NCI-H446 treated with DMSO at 0.1 percent for 48 hours (cell line): ENCODE results near the gene TASOR2.

ENCODE experiments used
- DNase-seq: peaks from one replicate; lab custom pipeline; 2025; lab: John Stamatoyannopoulos, UW

The TASOR2 gene, protein sequence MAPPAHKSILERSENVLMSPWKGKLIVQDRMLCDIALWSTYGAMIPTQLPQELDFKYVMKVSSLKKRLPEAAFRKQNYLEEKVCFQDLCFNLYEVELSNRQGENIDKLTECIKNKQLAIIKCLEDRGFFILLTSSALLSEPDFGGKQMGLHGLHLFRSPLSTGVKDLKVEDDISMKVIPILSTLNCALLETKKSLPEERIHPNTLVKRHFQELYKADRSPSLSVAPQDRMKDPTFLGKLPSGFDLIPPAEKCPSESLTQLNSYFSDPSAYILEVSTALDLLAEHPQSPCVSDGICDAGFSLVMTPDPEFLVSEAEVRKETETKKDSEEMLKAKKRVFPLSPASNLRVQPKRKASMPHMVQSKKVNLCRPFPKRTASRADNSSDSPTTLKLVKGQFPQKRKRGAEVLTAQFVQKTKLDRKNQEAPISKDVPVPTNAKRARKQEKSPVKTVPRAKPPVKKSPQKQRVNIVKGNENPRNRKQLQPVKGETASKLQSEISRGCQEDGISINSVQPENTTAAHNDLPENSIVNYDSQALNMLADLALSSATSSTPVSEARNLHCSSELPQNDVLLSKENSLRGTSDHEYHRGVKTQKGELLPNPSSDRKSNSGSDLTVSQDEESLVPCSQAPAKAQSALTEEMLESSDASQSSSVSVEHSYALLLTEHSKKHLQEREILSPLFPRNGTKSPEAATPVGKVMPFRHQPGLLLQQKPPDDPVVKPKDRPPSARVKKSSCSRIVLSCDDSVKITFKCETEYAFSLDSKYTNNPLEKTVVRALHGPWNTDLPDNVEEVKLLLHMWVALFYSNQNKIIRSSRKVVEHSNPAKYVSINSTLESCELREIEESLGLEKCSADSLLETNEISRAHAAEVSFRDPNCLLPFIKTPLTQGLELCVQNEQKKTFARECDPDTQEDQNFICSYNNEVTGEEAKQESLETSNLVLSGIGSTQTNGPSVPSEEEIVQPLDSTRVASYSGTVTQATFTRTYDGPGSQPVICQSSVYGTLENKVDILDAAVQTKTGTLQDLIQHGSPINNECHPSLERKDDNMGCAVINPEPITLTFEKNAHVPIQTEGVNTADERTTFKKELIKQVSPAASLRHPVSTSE (N-terminal part only)

DNA sequence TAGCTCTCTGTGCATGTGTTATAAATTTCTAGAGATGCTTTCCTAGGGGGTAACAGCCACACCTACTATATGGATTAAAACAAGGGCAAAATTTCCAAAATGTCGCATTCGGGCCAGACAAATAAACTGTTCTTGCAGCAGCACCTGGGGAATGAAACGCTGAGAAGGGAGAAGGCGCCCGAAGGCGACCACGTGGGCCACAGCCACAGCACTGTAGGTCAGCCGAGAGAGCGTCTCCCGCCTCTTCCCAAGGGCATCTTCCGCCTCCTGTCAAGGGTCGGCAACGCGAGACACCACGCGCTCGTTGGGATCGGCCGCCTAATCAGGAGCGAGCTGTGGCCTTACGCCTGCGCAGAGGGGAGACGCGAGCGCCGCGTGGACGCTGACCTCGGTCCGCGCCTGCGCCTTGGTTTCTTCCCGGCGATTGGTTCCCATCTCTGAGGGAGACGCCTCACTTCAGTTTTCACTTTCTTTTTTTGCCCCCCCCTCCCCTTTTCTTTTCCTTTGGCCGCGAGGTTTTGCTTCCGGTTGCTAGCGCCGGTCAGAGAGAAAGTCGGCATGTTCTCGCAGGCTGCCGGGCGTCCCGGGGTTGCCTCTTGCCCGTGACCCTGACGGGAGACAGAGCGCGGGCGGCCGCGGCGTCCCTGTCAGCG is at the start of gene TASOR2:
TSS of gene TASOR2 (plus strand) at position 521 of the 653 bp plus-strand sequence. CDS start 35,805 bp downstream, outside the sequence.
- DNase-seq = peak; percentile 95

DNA sequence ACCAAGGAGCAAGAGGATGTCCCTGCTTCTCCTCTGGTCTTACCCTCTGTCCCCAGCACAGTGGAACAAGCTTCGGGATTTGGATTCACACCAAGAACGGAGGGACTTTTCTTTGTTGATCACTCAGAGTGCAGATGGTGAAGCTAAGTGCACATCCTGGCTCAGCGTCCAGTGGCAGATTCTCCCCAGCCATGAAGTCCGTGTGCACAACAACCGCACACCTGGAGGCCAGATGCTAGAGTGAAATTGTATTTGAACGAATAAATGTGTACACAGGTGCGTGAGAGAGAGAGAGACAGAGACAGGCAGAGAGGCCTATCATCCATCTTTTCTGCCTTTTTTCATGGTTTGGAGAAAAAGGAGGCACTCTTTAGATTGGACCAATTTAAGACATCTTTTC is 49.7 kb upstream of the TASOR2 start:
- no peak for DNase-seq

DNA sequence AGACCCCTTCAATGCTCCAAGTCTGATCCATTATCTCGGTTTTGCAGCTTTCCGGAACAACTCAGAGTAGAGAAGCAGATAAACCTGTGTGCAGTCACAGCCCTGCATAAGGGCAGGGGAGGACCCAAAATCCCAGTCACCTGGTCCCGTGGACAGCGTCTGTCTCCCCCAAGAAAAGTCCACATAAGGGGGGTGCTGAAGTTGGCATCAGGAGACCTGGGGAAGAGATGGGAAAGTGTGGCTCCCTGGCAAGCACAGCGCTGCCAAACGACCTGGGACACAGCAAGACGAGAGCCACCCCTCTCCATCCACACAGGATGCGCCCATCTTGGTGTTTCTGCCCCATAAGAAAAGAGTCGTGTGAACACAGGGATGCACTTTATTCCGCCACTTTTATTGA is 46.1 kb upstream of the TASOR2 start:
- no peak for DNase-seq

DNA sequence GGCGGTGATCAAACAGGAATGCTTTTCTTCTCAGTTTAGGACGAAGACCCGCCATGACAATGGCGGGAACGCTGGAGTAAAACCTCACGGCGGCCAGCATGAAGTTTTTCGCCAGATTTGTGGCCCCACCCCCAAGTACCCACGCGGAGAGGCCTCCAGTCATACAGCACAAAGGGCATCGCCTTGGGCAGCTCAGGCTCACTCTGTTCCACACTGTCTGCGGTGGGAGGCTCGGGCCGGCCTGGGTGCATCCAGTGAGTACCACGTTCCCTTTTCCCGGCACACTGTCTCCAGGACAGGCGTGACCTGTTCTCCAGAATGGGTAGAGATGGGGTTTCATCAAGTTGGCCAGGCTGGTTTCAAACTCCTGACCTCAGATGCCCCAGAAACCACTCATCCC is 45.6 kb upstream of the TASOR2 start:
- no peak for DNase-seq

DNA sequence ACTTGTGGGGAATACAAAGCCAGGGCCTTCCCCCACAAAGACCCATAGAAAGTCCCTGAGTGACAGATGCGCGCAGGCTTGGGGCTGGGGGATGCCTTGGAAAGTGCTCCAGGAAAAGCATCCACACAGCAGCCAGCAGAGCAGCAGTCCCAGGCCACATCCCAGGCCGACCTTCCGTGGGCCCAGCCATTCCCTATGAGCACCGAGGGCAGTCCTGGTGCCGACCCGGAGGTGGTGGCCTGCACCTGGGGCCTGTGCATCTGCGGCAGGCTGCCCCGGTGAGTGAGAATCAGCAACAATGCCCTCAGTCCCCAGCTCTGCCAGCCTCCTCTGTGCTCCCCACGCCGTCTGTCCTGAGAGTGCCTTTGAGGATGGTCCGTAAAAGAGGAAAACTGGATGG is 44.6 kb upstream of the TASOR2 start:
- no peak for DNase-seq

DNA sequence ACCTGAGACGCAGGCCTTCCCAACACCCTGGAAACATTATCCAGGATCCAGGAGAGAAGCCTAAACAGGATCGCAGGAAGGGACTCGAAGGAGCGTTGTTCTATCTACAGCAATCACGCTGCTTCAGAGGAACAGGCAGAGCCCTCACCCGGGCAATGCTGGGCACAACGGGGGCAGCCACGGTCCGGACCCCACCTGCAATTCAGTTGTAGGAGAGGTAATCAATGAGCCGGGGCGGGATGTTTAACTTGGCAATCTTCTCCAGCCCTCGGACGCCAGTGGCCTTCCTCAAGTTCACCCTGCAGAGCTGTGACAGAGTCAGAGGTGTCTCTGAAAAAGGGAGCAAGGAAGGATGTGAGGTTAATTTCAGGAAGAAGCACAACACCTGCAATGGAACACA is 44.1 kb upstream of the TASOR2 start:
- no peak for DNase-seq

DNA sequence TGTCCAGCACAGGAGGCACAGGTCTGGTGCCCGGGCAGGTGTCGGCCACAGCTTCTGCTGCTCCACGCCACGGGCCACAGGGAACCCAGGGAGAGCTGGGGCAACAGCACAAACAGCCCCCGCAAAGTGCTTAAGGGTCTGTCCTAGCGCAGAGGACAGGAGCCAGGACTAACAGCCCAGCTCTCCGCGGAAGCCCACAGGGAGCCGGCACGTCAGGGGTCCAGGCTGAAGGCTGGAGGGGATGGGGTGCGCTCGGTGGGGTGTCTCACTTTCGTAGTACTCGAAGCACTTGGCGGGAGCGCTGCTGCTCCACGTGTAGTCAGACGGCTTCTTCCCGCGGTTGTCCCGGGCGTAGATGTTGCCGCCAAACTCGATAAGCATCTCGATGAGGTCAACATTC is 43.1 kb upstream of the TASOR2 start:
- no peak for DNase-seq

DNA sequence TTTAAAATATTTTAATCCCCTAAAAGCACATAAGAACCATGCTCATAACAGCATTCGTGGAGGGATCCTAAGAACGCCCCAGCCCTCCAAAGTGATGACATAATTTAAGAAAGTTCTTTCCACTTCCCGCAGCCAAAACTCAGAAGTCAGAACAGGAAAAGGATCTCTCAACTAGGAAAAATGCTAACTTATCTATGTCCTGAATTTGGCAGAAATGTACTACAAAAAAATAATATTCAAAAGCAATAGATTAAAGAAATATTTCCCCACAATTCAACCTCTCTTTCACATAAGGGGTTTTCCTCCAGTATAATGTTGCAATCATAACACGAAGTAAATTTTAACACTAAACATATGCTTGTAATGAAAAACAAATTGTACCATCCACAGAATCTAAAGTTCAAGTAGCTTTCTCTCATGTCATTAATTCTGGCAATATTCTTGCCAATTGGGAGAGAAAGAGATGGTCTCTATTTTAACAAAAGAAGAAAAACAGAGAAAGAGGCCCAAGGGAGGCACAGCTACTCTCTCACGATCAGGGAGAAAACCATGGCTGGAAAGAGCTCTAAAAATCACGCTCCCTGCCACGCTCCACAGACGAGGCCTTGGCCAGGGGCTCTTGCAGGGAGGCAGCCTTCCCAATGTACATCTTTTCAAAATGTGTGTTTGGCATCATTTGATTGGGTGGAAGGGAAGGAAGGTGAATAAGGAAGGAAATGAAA is 41.1 kb upstream of the TASOR2 start:
- no peak for DNase-seq

DNA sequence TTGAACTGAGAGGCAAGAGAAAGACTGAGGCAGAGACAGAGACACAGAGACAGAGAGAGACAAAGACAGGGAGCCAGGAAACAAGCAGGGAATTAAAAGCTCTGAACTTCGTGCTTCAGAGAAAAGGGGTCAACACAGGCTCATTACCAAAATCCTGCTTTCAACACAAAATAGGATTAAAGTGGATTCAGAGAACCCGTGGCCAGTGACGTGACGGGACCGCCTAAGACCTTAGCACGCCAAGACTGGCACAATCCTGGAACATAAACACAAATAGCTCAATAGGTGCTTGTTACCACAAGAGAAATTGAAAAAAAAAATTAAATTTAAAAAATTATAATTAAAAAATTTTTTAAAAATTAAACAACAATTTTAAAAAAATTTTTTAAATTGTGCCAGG is 39.7 kb upstream of the TASOR2 start:
- no peak for DNase-seq

DNA sequence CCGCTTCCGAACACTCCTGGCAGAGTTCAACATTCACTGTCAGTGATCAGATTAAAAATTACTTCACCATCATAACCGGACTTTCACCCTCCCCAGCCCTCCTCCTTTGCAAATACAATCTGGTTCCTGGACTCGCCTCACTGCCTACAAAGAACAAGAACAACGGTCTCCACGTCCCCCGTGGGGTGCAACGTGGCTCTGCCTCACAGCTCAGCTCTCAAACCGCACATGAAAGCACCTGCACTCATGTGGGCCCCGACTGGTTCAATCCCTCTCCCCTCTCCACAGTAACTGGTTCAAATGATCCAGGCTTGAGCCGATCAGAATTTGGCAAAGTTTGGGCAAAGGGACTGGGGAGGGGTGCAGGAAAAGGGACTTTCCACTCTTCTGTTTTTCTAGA is 39.3 kb upstream of the TASOR2 start:
- no peak for DNase-seq

DNA sequence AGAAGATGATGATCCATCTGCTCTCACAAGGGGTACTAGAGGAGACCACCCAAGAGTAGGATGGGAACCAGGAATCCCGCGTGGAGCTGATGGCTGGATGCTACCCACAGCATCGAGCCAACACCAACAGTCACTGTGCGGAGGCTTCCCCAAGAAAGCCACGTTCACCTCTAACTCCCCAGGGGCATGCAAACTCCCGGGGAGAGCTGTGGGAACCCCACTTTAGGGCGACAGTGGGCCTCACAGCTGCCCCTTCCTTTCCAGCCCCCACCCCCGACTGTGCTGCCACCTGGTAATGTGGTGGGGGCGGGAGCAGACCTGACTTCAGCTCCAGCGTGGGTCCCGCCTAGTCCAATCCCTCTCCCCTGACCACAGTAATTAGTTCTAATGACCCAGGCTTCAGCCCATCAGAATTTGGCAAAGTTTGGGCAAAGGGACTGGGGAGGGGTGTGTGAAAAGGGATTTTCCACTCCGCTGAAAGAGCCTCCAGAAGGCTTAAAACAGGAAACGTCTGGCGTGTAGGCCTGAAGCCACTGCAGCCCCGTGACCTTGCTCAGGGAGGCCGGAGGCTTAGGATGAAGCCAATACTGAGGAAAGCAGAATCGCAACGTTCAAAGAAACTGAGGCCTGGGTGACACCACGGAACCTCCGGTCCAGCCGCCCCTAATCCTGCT is 38.6 kb upstream of the TASOR2 start:
- no peak for DNase-seq

DNA sequence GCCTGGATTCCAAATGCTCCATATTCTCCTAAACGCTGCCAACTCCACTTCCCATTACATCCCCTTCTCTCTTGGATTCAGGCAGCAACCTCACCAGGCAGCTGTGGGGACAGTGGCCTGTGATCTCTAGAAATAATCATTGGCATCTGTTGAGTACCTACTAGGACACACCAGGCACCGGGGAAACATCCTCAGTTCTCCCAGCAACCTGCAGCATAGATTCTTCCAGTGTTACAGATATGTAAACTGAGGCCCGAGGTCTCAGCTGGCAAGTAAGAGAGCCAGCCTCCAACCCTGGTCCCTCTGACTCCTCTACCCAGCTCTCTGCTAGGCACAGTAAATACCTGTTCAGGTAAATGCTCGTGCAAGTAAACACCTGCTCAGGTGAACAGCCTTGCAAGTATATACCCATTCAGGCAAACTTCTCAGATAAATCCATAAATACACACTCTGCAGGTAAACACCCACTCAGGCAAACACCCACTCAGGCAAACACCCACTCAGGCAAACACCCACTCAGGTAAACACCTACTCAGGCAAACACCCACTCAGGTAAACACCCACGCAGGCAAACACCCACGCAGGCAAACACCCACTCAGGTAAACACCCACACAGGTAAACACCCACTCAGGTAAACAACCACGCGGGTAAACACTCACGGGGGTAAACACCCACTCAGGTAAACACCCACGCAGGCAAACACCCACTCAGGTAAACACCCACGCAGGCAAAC is 37.0 kb upstream of the TASOR2 start:
- DNase-seq = no peak

DNA sequence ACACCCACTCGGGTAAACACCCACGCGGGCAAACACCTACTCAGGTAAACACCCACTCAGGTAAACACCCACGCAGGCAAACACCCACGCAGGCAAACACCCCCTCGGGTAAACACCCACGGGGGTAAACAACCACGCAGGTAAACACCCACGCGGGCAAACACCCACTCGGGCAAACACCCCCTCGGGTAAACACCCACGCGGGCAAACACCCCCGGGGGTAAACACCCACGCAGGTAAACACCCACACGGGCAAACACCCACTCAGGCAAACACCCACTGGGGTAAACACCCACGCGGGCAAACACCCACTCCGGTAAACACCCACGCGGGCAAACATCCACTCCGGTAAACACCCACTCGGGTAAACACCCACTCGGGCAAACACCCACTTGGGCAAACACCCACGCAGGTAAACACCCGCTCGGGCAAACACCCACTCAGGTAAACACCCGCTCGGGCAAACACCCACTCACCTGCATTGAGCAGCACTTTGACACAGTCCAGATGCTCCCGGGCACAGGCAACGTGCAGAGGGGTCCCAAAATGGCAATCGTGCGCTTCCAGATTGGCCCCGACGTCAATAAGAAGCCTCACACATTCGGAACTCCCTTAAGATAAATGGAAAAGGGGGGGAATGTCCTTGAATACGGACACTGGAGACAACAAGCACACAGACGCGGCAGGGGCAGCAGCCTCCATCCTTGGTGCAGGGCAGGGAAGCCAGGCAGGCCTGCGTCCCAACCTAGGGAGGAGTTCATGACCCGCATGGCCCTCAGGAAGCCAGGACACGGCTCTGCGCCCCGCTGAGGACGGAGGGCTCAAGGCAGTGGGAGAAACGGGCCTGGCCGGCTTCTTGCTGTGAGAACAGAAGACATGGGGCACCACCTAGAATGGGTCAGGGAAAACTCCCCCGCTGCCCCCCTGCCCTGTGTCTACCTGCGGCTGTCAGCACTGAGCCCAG is 35.9 kb upstream of the TASOR2 start:
- no peak for DNase-seq

DNA sequence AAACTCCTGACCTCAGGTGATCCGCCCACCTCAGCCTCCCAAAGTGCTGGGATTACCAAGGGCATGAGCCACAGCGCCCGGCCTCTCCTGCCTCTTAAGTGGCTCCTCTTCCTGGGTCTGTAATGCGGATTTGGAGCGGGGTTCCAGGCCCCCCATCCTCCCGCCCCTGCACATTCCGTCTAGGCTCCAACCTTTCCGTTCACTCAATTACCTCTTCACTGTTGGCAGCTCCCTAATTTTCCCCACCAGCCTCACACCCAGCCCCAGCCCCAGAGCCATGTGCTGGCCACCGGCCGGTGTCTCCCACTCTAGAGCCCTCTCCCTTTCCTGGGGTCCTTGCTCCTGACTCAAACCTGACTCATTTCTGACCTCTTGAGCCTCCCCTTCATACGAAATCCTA is 34.9 kb upstream of the TASOR2 start:
- no peak for DNase-seq

DNA sequence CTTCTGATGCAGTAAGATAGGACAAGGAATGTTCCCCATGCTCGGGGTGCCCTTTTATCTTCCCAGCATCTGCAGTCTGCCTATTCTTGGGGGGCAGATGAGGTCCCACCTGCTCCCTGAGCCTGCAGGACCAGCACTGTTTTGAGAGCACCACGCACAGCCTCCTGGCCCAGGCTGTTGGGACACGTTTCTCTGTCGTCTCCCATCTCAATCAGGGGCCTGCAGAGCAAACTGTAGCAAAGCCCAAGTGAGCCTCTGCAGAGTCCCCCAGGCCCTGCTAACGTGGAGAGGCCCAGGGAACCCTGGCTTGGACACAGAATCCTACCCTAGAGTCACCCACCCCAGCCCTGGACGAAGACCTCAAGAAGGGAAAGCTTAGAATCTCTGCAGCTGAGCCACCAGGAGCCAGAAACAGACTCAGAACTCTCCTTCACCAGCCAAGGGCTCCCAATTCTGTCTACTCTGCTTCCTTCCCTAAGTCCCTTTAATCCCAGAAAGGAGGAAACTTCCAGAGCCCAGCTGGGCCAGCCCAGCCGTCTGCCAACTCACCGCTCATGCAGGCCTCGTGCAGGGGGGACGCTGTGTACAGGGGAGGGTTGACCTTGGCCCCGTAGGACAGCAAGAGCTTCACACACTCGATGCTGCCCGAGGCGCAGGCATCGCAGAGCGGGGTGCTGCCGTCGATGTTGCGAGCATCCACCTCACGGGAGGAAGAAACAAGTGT is 33.8 kb upstream of the TASOR2 start:
- DNase-seq = no peak

DNA sequence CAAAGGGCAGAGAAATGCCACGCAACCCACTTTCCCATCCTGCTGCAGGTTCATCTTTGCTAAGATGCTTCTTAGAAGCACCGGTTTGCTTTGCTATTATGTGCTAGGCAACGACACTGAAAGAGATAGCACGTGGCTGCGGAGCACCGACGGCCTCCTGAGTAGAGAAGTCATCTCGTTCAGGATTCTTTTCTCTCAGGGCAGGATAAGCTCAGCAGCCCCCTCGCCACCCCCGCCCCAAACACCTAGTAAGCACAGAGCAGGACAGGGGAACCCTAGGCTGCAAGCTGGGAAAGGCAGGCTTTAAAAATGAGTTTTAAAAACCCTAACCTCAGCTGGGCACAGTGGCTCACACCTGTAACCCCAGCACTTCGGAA is 33.3 kb upstream of the TASOR2 start:
- DNase-seq = no peak

DNA sequence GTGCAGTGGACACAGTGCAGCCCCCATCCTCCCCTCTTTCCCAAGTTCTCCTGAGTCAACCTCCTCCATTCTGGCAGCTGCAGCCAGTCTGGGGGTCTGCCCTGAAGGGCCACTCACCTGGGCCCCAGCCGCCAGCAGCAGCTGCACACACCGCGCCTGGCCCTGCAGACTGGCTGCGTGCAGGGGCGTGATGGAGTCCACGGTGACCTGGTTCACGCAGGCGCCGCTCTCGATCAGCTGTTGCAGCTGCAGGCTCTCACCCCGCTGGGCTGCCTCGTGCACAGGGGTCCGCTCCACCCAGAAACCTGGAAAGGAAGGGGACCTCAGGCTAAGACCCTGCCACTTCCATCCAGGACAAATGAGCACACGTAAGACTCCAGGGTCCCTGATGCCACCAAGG is 31.9 kb upstream of the TASOR2 start:
- DNase-seq = no peak

DNA sequence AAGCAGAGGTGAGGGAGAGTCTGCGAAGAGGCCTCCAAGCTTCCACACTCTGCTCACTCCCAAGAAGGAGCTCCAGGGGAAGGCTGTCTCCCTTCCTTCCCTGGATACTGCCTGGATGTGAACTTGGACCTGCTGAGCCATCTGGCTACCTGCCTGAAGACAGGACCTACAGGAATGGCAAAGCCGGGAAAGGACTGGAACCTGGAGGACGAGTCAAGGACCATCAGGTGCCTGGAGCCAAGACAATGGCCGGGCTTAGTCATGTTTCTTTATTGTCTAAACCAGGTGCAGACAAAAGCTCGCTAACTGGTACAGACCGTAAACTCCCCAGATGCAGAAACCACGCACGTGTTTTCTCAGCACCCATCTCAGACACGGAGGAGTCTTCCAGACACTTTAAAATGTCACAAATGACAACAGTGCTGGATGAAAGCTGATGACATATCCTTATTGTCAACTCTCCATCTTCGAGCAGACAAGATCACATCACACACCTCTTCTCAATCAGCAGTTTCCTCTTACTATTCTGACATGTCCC is 30.4 kb upstream of the TASOR2 start:
- no peak for DNase-seq
